ENCODE measurements around the gene VLDLR. TPM values are rescaled to one million over a fixed set of nuclear protein-coding genes. Genes with fewer than 3 reads are reported as not detected.

Gene VLDLR
- total RNA-seq, 1 donor from 2014 or later: 11.1 TPM

DNA sequence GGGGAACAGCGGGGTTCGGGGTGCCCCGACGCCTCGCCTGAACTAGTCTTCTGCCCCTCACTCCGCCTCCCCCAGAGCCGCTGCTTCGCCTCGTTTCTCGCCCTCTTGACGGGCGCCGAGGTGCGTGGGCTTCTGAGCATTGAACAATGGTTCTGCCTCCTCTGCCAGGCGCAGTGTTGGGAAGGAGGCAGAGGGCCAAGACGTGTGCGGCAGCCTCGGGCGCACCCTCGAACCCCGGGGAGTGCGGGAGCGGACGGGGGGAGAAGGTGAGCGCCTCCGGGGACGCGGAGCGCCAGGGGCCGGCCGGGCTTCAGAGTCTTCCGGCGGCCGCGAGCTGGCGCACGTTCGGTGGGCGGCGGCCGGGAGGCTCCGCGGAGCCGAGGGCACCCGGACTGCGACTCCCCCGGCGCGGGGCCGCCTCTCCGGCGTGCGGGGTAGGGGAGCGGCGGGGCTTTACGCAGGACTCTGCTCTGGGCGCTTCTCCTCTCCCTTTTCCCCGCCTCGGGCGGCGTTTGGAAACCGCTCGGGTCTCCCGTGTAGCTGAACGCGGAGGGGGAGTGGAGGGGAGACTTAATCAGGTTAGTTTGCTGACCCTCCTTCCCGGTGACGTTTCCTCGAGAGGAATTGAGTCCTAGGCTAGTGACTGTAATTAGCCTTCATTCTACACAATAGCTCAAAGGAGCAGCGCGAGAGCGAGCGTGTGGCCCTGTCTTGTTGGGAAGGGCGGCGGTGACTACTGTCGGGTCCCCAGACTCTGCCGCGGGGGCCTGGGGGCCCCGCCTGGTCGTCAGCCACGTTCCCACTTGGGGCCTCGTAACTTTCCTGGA lies 1.1 kb downstream of the VLDLR start:
- DNase-seq: peak; percentile 53

GRCh38 chr9:2623288-2624050 lies 1.9 kb downstream of the VLDLR start:
- peak; percentile 74 for DNase-seq

DNA sequence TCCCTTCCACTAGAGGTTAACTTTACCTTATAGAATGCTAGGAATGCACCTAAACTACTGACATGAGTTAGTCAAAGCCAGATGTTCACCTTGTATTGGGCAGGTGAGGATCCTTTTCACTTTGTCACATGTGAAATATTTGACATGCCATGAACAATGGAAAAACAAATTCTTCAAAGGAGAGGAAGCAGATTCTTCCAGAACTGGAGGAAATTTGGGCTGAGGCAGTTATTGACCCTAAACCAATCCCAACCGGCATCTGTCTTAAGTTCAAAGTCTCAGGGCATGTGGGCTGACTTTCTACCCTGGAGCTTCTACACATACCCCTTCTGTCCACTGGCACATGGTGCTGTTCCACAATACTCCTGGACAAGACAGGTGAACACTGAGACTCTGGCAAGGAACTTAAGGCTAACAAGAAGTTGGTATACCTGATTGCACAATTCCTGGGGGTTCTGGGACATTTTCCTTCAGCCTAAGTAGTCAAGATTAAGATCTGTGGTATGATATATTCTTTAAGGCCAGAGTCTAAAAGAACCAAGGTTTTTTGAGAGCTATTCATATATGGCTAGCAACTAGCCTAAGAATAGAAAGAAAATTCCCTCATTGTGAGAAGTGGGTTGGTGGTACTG lies 2.6 kb downstream of the VLDLR start:
- no peak for DNase-seq

DNA sequence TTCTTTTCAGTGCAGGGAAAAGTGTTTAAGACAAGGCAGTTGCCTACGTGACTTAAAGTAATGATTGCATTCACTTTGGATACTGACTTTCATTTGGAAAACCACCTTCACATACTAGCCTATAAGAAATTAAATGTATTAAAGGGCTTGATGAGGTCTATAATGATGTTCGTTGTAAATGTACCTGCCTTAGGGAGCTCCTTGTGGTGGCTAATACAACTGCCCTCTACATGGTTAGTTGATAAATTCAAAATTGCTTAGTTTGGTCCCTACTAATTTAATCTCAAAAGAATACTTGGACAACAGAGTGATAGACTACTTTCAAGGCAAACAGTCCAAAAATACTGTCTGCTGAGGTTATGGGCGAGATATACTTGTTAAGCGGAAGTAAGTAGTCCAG lies 3.8 kb downstream of the VLDLR start:
- DNase-seq: no peak

- DNase-seq: no peak
These were observed 7.3 kb downstream of the VLDLR start for GRCh38 chr9:2628919-2629318.

GRCh38 chr9:2630158-2630557 lies 8.6 kb downstream of the VLDLR start:
- no peak for DNase-seq

DNA sequence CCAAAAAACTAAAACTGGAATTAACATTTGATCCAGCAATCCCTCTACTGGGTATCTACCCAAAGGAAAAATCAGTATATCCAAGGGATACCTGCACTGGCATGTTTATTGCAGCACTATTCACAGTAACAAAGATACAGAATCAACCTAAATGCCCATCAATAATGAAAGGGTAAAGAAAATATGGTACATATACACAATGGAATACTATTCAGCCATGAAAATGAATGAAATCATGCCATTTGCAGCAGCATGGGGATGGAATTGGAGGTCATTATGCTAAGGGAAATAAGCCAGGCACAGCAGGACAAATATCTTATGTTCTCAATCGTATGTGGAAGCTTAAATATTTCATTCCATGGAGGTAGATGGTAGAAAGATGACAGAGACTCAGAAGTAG lies 9.7 kb downstream of the VLDLR start:
- no peak for DNase-seq

DNA sequence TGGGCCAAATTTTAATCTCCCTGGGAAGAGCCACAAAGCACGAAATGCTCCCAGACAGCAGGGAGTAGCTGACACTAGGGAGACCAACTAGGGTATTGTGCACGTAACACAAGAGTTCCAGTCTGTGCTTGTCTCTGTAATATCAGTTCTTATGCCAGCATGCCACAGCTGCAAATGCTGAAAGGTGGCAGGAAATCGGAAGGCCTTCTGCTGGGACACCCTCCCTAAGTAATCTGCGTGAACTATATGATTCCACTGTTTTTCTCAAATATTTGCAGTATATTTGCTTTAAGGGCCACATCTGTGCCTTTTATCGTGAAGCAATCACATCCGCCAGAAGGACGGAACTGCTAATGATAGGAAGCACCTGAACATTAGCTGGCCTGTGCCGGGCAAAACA lies 12.6 kb downstream of the VLDLR start:
- peak; percentile 94 for DNase-seq

DNA sequence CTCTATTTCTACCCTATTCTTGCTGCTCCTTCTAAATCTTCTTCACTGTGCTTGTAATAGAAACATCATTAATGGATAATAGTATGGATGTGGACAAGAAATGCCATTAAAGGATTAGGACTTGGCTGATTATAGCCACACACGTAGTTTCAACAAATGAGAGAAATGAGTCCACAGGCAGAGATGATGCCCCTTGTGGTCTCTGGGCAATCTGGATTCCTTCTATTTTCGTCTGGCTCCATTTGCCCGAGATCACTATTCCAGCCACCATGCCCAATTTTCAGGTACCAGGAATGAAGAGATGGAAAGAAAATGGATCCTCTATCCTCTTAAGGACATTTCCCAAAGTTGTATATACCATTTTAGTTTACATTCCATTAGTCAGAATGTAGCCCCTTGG lies 13.2 kb downstream of the VLDLR start:
- no peak for DNase-seq

- no peak for DNase-seq
These were observed 14.3 kb downstream of the VLDLR start for GRCh38 chr9:2635922-2636321.

- DNase-seq: no peak
These were observed 15.8 kb downstream of the VLDLR start for GRCh38 chr9:2637390-2637789.

GRCh38 chr9:2638871-2639673 lies 17.5 kb downstream of the VLDLR start:
- no peak for DNase-seq

- DNase-seq: no peak
These were observed 18.2 kb downstream of the VLDLR start for GRCh38 chr9:2639786-2640185.

DNA sequence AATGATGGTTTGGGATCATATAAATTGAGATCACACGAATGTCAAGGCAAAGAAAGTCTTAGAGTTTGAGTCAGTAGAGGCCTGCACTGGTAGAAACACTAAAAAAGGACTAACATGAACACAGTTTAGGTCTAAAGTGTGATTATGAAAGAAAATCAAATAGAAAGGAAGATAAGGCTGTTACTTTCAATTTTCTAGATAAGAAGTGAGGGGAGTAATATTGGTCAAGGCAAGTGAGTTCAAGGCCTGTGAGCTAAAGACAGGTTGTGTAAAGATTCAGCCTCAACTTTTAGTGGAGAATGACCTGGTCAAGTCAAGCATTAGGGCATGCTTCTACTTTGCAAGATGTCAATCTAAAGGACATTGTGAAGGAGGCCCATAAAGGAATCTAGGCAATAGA lies 19.0 kb downstream of the VLDLR start:
- no peak for DNase-seq

DNA sequence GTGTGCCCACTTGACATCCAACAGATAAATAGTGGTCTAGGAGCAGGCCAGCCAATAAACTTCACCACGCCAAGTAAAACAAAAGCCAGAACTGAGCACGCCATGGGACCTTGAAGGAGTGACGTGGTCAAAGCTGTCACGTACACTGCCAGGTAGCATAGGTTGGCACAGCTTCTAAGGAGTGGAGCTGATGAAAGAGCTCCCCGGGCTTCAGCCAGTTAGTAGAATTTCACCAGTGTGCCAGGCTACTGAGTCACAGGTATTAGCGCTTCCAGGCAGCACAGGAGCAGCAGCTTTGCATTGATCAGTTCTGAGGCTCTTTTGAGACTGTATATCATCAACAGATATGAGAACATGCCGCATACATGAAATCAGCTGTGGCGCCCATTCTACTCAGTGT lies 19.4 kb downstream of the VLDLR start:
- no peak for DNase-seq

DNA sequence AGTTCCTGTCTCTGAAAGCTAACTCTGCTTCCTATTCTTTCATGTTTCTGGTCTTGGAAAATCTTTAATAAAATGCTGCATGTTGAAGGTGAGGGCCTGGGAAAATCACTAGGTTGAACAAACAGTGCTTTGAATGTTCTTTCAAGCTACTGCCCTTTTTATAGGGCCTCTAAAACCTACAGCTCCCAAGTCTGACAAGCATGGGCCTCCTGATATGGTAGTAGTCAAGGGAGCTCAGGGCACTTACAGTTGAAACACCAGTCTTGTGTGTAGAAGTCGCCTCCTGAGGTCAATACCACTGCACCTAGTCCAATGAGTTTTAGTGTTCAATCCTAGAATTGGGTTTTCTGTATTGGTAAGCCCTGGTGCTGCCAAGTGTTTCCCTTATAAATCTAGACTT lies 20.5 kb downstream of the VLDLR start:
- no peak for DNase-seq

DNA sequence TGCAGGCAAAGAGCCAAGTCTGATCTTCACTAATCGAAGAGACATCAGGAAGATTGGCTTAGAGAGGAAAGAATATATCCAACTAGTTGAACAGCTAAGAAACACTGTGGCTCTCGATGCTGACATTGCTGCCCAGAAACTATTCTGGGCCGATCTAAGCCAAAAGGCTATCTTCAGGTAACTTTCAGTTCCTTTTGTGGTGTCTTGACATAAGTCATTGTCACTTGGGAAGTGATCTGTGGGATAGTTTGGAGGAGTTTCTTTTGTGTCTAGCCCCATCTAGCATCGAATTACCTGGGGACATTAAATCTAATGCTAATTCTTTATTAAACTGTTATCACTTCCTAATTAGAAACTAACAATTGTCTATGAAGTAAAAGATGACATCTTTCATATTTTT lies 24.0 kb downstream of the VLDLR start:
- DNase-seq: no peak

DNA sequence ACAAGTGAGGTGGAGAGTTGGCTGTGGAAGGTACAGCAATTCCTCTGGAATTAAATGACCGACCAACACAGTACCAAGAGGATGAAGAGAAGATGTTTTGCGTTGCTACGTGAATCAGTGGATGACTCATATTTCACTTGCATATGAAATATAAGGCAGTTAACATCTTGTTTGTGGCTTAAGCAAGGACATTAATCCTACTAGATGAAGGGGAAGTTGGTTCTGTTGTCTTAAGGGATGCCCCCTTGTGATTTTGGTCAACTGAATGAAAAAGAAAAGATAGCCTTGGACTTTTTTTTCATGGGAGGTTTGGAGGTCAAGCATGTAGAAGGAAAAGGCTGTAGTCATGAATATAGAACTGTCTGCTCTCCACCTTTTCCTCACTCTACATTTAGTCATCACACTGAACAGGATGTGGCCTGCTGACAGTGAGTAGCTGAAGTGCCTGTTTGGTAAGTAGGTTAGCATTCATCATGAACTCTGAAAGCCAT lies 33.9 kb downstream of the VLDLR start:
- peak; percentile 74 for DNase-seq

DNA sequence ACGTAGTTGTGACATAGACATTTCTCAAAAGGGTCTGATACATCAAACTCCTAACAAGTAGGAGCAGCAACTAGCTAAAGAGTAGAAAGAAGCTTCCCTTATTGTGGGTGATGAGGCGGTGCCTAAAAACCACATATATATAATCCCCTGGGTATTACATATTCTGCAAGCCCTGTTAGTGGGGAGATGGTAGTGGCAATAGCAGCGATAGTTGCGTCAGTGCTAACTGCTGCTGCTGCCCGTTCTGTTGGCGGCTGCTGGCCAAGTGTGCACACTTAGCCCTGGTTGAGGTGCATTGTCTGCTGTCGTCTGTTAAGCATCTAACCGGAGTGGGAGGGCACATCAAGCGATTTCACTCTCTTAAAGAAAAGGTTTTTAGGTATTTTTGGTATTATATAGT lies 35.8 kb downstream of the VLDLR start:
- DNase-seq: no peak

- DNase-seq: peak; percentile 31
These were observed 40.9 kb downstream of the VLDLR start for GRCh38 chr9:2662496-2662895.

- DNase-seq: no peak
These were observed 42.0 kb downstream of the VLDLR start for GRCh38 chr9:2663461-2664173.

Data from dermis blood vessel endothelial cell (primary cell).